GM12892 (cell line): ENCODE data around the gene ZNF385C.

Experiments
- DNase-seq: peaks from one replicate; pipeline ENCODE4 v3.0.0; 2011; ENCODE audit not compliant: insufficient read length
- FAIRE-seq: peaks from 2 replicates; lab custom pipeline; 2011; peaks lifted over from hg19 to GRCh38; lab: Jason Lieb, UNC
- POLR2A ChIP-seq: IDR thresholded peaks from 2 replicates; pipeline ENCODE4 v1.6.1; 2011; ENCODE audit warnings: low read depth, low read length, control low read depth
- POLR2AphosphoS5 ChIP-seq: IDR thresholded peaks from 2 replicates; pipeline ENCODE4 v1.6.1; 2011; ENCODE audit warnings: low read depth, low read length, control low read depth
- TAF1 ChIP-seq: IDR thresholded peaks from 2 replicates; pipeline ENCODE4 v1.6.1; 2011; ENCODE audit warnings: low read depth, mild to moderate bottlenecking, control low read depth, low read length, borderline replicate concordance

ZNF385C gene

GRCh38 chr17:42112552-42113176 is 14.4 kb upstream of the ZNF385C start, which contains the start of gene DHX58:
Gene DHX58, minus strand, starts transcription at chr17:42112714. Its CDS starts 822 bp downstream, at chr17:42111892.
- DNase-seq: peak; percentile 96
- TF ChIP-seq POLR2A (peak; percentile 89), POLR2AphosphoS5 (peak; percentile 85; the same call in 1 of the 2 replicates), TAF1 (peak; percentile 81)
- peak; percentile 99 for FAIRE-seq

- no peak for DNase-seq
- TF ChIP-seq POLR2AphosphoS5 (no peak; the same call in 1 of the 2 replicates), TAF1 (no peak), POLR2A (no peak)
- peak; percentile 48 for FAIRE-seq
Measured at GRCh38 chr17:42111871-42112551, 13.7 kb upstream of the ZNF385C start.

GRCh38 chr17:42111265-42111636 is 13.0 kb upstream of the ZNF385C start:
- FAIRE-seq (no peak), DNase-seq (no peak)
- no peak for TF ChIP-seq POLR2AphosphoS5
- no peak for TF ChIP-seq TAF1
- no peak for TF ChIP-seq POLR2A

- no peak for TF ChIP-seq POLR2A
- no peak for TF ChIP-seq TAF1
- TF ChIP-seq POLR2AphosphoS5: no peak
- DNase-seq (no peak), FAIRE-seq (no peak)
Measured at GRCh38 chr17:42110301-42111264, 12.3 kb upstream of the ZNF385C start.

- FAIRE-seq (no peak), DNase-seq (no peak)
- no peak for TF ChIP-seq POLR2A
- TF ChIP-seq POLR2AphosphoS5: no peak
- no peak for TF ChIP-seq TAF1
Measured at GRCh38 chr17:42109086-42109485, 10.8 kb upstream of the ZNF385C start.

GRCh38 chr17:42107597-42108576 is 9.6 kb upstream of the ZNF385C start:
- FAIRE-seq (peak; percentile 70), DNase-seq (peak; percentile 99)
- TF ChIP-seq POLR2AphosphoS5: no peak
- TF ChIP-seq TAF1: no peak
- TF ChIP-seq POLR2A: no peak

- TF ChIP-seq TAF1 (no peak), POLR2AphosphoS5 (no peak), POLR2A (no peak)
- DNase-seq (no peak), FAIRE-seq (no peak)
Measured at GRCh38 chr17:42107124-42107523, 8.9 kb upstream of the ZNF385C start.

- FAIRE-seq (no peak), DNase-seq (no peak)
- TF ChIP-seq TAF1 (no peak), POLR2AphosphoS5 (no peak), POLR2A (no peak)
Measured at GRCh38 chr17:42106009-42106408, 7.7 kb upstream of the ZNF385C start.

GRCh38 chr17:42104264-42104663 is 6.0 kb upstream of the ZNF385C start:
- TF ChIP-seq TAF1: no peak
- no peak for DNase-seq
- no peak for FAIRE-seq

- DNase-seq (no peak), FAIRE-seq (no peak)
- TF ChIP-seq TAF1 (no peak), POLR2A (no peak), POLR2AphosphoS5 (no peak)
Measured at GRCh38 chr17:42103221-42103954, 5.1 kb upstream of the ZNF385C start.
